Measurements from ENCODE around the gene ARL5B.
"Not testable (repeated sequence)": the region's sequence is repeated elsewhere in the genome, so short reads cannot be mapped to it uniquely, and the experiment has no call there.

DNA sequence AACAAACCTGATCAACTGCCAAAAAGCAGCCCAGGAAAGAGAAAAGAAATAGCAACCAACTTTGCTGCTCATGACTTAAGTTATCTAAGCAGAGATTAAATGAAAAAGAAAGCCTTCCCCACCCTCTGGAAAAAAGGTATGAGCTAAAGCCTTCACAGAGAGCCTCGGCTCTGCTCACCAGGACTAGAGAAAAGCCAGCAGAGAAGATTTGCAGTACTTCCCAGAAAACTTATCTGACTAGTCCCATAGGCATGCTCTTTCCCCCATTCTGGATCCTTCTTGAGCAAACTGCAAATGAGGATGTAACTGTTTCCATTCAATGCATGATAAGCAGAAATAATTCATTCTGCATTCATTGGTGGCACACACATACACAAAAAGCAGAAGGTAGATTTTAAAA lies 35.6 kb upstream of the ARL5B start:
- TF ChIP-seq, protein P1, sequence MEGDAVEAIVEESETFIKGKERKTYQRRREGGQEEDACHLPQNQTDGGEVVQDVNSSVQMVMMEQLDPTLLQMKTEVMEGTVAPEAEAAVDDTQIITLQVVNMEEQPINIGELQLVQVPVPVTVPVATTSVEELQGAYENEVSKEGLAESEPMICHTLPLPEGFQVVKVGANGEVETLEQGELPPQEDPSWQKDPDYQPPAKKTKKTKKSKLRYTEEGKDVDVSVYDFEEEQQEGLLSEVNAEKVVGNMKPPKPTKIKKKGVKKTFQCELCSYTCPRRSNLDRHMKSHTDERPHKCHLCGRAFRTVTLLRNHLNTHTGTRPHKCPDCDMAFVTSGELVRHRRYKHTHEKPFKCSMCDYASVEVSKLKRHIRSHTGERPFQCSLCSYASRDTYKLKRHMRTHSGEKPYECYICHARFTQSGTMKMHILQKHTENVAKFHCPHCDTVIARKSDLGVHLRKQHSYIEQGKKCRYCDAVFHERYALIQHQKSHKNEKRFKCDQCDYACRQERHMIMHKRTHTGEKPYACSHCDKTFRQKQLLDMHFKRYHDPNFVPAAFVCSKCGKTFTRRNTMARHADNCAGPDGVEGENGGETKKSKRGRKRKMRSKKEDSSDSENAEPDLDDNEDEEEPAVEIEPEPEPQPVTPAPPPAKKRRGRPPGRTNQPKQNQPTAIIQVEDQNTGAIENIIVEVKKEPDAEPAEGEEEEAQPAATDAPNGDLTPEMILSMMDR (optimal IDR thresholded peaks at IDR 0.05 in 1 of 3, IDR thresholded peaks at IDR 0.05 in 1 of 3, conservative IDR thresholded peaks at IDR 0.05 in 1 of 3; ENCODE audit: extremely low read depth in 1 of 3, insufficient read depth in 2 of 3, low read length in 3 of 3) = not testable (repeated sequence)
- not testable (repeated sequence) for TF ChIP-seq EZH2 (IDR thresholded peaks at IDR 0.05; ENCODE audit: low read length)
